Measurements from ENCODE around the gene PORCN. TPM values are rescaled to one million over a fixed set of nuclear protein-coding genes. Genes with fewer than 3 reads are reported as not detected.

PORCN gene
- total RNA-seq, 1 experiment from 2014 or later: 4.6 TPM

DNA sequence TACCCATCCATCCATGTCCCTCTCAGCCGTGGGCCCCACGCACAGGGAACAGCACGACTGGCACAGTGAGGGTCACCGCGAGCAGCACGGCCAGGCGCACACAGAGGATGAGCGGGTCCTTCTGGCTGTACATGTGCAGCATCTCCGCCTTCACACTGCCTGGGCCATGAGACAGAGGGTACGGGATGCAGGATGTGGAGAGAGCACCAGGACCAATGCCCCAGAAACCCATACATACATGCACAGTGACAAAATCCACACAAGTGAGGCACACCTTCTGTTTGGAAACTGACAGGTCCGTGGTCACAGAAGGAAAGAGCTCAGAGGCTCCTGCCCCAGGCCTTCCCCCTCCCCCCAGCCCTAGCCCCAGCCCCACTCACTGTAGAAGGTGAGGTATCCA lies 48.2 kb upstream of the PORCN start:
- POLR2A ChIA-PET: no interaction called here
- Histone ChIP-seq H3K36me3 (ENCODE audit: control insufficient read depth, insufficient read depth, low read length) (no peaks in the 10 kb centered on the region), H3K9me3 (no peaks in the 10 kb centered on the region), H3K27me3 (replicated peaks; ENCODE audit: control insufficient read depth, insufficient read depth, low read length) (no peaks in the 10 kb centered on the region), H3K4me3 (ENCODE audit: low read depth, low read length) (no peak overlapping the region), H3K4me1 (no peaks in the 10 kb centered on the region)
- CTCF ChIA-PET: no interaction called here
- BruUV-seq (replicated peaks): no TSS peak
- DNase-seq: no peak
- Mint-ChIP-seq H3K27me3 (ENCODE audit: insufficient read depth, unreplicated experiment) (peaks cover 4% of the 10 kb centered on the region), H3K36me3 (ENCODE audit: insufficient read depth, unreplicated experiment) (no peaks in the 10 kb centered on the region), H3K4me1 (ENCODE audit: low read depth, unreplicated experiment) (no peaks in the 10 kb centered on the region), H3K4me3 (ENCODE audit: unreplicated experiment) (no peak overlapping the region), H3K9me3 (ENCODE audit: unreplicated experiment) (no peaks in the 10 kb centered on the region), H3K27ac (ENCODE audit: unreplicated experiment) (no peak overlapping the region)
- TF ChIP-seq, protein P1, sequence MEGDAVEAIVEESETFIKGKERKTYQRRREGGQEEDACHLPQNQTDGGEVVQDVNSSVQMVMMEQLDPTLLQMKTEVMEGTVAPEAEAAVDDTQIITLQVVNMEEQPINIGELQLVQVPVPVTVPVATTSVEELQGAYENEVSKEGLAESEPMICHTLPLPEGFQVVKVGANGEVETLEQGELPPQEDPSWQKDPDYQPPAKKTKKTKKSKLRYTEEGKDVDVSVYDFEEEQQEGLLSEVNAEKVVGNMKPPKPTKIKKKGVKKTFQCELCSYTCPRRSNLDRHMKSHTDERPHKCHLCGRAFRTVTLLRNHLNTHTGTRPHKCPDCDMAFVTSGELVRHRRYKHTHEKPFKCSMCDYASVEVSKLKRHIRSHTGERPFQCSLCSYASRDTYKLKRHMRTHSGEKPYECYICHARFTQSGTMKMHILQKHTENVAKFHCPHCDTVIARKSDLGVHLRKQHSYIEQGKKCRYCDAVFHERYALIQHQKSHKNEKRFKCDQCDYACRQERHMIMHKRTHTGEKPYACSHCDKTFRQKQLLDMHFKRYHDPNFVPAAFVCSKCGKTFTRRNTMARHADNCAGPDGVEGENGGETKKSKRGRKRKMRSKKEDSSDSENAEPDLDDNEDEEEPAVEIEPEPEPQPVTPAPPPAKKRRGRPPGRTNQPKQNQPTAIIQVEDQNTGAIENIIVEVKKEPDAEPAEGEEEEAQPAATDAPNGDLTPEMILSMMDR (IDR thresholded peaks at IDR 0.05; ENCODE audit: insufficient read depth in 1 of 2, low read depth in 1 of 2, low read length in 1 of 2, severe bottlenecking in 1 of 2, unreplicated experiment in 1 of 2): no peak
- intact Hi-C loops (cut with micrococcal nuclease; ENCODE audit: unreplicated experiment): no loop called here

DNA sequence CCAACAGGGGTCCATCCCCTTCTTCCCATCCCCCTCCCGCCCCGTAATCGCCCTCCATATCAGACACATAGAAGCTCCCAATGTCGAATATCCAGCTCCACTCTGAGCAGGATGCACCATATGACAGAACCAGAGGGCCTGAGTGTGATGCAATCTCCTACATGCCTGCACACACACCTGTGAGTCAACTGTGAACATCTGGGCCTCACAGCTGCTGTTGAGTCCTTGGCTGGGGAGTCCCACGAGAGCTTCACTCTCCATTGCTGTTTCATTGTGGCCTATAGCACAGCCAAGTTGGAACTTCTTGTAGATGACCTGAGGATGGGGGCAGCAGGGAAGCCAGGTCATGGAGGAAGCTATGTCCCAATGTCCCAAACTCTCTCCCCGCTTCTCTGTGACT lies 47.0 kb upstream of the PORCN start:
- Mint-ChIP-seq H3K27ac (ENCODE audit: unreplicated experiment) (no peak overlapping the region), H3K27me3 (ENCODE audit: insufficient read depth, unreplicated experiment) (peaks cover 4% of the 10 kb centered on the region), H3K9me3 (ENCODE audit: unreplicated experiment) (no peaks in the 10 kb centered on the region), H3K4me1 (ENCODE audit: low read depth, unreplicated experiment) (no peaks in the 10 kb centered on the region), H3K36me3 (ENCODE audit: insufficient read depth, unreplicated experiment) (no peaks in the 10 kb centered on the region), H3K4me3 (ENCODE audit: unreplicated experiment) (no peak overlapping the region)
- no peak for DNase-seq
- Histone ChIP-seq H3K27me3 (replicated peaks; ENCODE audit: control insufficient read depth, insufficient read depth, low read length) (no peaks in the 10 kb centered on the region), H3K4me1 (no peaks in the 10 kb centered on the region), H3K4me3 (ENCODE audit: low read depth, low read length) (no peak overlapping the region), H3K9me3 (no peaks in the 10 kb centered on the region), H3K36me3 (ENCODE audit: control insufficient read depth, insufficient read depth, low read length) (no peaks in the 10 kb centered on the region)
- TF ChIP-seq, protein P1 (IDR thresholded peaks at IDR 0.05; ENCODE audit: insufficient read depth in 1 of 2, low read depth in 1 of 2, low read length in 1 of 2, severe bottlenecking in 1 of 2, unreplicated experiment in 1 of 2): no peak
- ChIA-PET CTCF (interaction anchor here (0.6 kb wide), 1 partner anchor 1138 kb away, joined by 3 read pairs; no protein-coding TSS in a partner anchor), POLR2A (no interaction called here)
- BruUV-seq (replicated peaks): no TSS peak
- intact Hi-C loops (cut with micrococcal nuclease; ENCODE audit: unreplicated experiment): no loop called here

DNA sequence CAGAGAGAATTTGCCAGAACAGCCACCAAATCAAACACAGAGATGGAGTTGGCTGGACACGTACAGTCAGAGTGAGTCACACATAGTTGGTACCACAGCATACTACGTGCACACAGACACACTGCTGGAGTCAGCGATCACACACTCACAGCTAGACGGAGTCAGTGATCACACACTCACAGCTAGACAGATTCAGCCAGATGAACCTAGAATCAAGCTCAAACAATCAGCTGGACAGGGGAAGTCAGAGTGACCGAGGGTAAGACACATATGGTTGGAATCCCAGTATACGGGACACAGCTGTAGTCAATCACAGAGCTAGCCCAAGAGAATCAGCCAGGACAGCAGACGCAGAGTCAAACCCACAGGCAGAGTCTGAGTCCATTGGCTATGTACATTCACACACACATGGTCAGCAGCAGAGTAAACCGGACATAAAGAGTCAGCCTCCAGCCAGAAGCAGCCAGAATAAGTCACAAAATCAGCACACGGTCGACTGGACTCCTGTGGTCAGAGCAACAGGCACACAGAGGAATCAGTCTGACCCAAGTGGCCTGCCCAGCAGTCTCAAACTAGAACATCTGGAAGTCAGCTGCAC lies 43.4 kb upstream of the PORCN start:
- no peak for DNase-seq
- TF ChIP-seq, protein P1 (IDR thresholded peaks at IDR 0.05; ENCODE audit: insufficient read depth in 1 of 2, low read depth in 1 of 2, low read length in 1 of 2, severe bottlenecking in 1 of 2, unreplicated experiment in 1 of 2): no peak
- Mint-ChIP-seq H3K27me3 (ENCODE audit: insufficient read depth, unreplicated experiment) (no peaks in the 10 kb centered on the region), H3K4me3 (ENCODE audit: unreplicated experiment) (no peak overlapping the region), H3K4me1 (ENCODE audit: low read depth, unreplicated experiment) (peaks cover 10% of the 10 kb centered on the region), H3K9me3 (ENCODE audit: unreplicated experiment) (no peaks in the 10 kb centered on the region), H3K27ac (ENCODE audit: unreplicated experiment) (no peak overlapping the region), H3K36me3 (ENCODE audit: insufficient read depth, unreplicated experiment) (no peaks in the 10 kb centered on the region)
- no TSS peak for BruUV-seq (replicated peaks)
- intact Hi-C loops (cut with micrococcal nuclease; ENCODE audit: unreplicated experiment): no loop called here
- no peaks in the 10 kb centered on the region for H3K27me3 ChIP-seq (replicated peaks; ENCODE audit: control insufficient read depth, insufficient read depth, low read length)
- POLR2A ChIA-PET: no interaction called here
- H3K4me3 ChIP-seq (ENCODE audit: low read depth, low read length): no peak overlapping the region
- no peaks in the 10 kb centered on the region for H3K4me1 ChIP-seq
- H3K9me3 ChIP-seq: no peaks in the 10 kb centered on the region
- no peaks in the 10 kb centered on the region for H3K36me3 ChIP-seq (ENCODE audit: control insufficient read depth, insufficient read depth, low read length)
- CTCF ChIA-PET: no interaction called here

All from Caco-2 (cell line).